PC-9 (cell line): ENCODE measurements around the gene NDST1. TPM values are rescaled to one million over a fixed set of nuclear protein-coding genes. Genes with fewer than 3 reads are reported as not detected.

Source experiments
- BruUV-seq: library from RNA; stranded (reverse); fragments of 400-500 nt; replicated peaks from 2 replicates; lab custom pipeline; 2021; lab: Mats Ljungman, UMichigan
- CTCF ChIA-PET: fragments of 300-600 bp; sonication (Branson Sonifier 250); formaldehyde crosslinking; loops from one replicate; lab custom pipeline; 2022; ENCODE audit warnings: antibody characterized with exemption; lab: Charles Lee
- POLR2A ChIA-PET: fragments of 300-600 bp; sonication (Branson Sonifier 250); formaldehyde crosslinking; loops from one replicate; lab custom pipeline; 2022; ENCODE audit warnings: antibody characterized with exemption; ENCODE audit not compliant: unreplicated experiment; lab: Charles Lee
- DNase-seq, 2 experiments: peaks; one replicate each; pipeline versions ENCODE4 v3.0.0 to v3.0.0-alpha.2; 2015 to 2022; ENCODE audit warnings: mixed read lengths in 1 of 2
- H2AFZ ChIP-seq: fragments of 200-600 bp; sonication (generic); 2 replicates; pipeline ENCODE4 v1.8.1; 2017; ENCODE audit warnings: antibody characterized with exemption
- H3F3A ChIP-seq: fragments of 200-600 bp; sonication (generic); 2 replicates; pipeline ENCODE4 v1.8.1; 2017; ENCODE audit warnings: antibody characterized with exemption, mild to moderate bottlenecking, low read depth; ENCODE audit not compliant: insufficient read depth
- H3K27ac ChIP-seq: fragments of 200-600 bp; sonication (generic); 2 replicates; pipeline ENCODE4 v1.6.1; 2016; ENCODE audit warnings: mixed run types
- H3K27me3 ChIP-seq: fragments of 200-600 bp; sonication (generic); 2 replicates; pipeline ENCODE4 v1.6.1; 2016; ENCODE audit warnings: low read depth, mixed run types; ENCODE audit not compliant: insufficient read depth
- H3K36me3 ChIP-seq: fragments of 200-600 bp; sonication (generic); 2 replicates; pipeline ENCODE4 v1.6.1; 2016; ENCODE audit warnings: low read depth, mixed run types
- H3K4me1 ChIP-seq: fragments of 200-600 bp; sonication (generic); replicated peaks from 2 replicates; pipeline ENCODE4 v1.6.1; 2016; ENCODE audit warnings: mixed run types; ENCODE audit not compliant: insufficient read depth
- H3K4me2 ChIP-seq: fragments of 200-600 bp; sonication (generic); 2 replicates; pipeline ENCODE4 v1.6.1; 2017; ENCODE audit warnings: mixed run types
- H3K4me3 ChIP-seq: fragments of 200-600 bp; sonication (generic); 2 replicates; pipeline ENCODE4 v1.6.1; 2016; ENCODE audit warnings: mixed run types
- H3K79me2 ChIP-seq: fragments of 200-600 bp; sonication (generic); 2 replicates; pipeline ENCODE4 v1.6.1; 2017; ENCODE audit warnings: low read depth, mixed run types
- H3K9me2 ChIP-seq: fragments of 200-600 bp; sonication (generic); 2 replicates; pipeline ENCODE4 v1.8.1; 2017; ENCODE audit warnings: mild to moderate bottlenecking; ENCODE audit not compliant: insufficient read depth
- H3K9me3 ChIP-seq: fragments of 200-600 bp; sonication (generic); 2 replicates; pipeline ENCODE4 v1.8.1; 2016; ENCODE audit warnings: low read depth; ENCODE audit not compliant: insufficient read depth
- H4K20me1 ChIP-seq: fragments of 200-600 bp; sonication (generic); 2 replicates; pipeline ENCODE4 v1.8.1; 2017; ENCODE audit not compliant: insufficient read depth
- EZH2 ChIP-seq: fragments of 200-600 bp; sonication (generic); IDR thresholded peaks from 2 replicates; pipeline ENCODE4 v1.8.0; 2017; ENCODE audit warnings: antibody characterized with exemption, low read depth
- intact Hi-C: fragments of 100-400 bp; cut with micrococcal nuclease; formaldehyde crosslinking; loops from one replicate; pipeline ENCODE4 v1.10.0; 2022; ENCODE audit not compliant: unreplicated experiment
- total RNA-seq: library from RNA; stranded (reverse); gene quantifications from 2 replicates; pipeline ENCODE4 v1.2.3, GENCODE V29; 2021
- TF ChIP-seq, protein P1 (sequence below): fragments of 200-600 bp; sonication (generic); conservative IDR thresholded peaks from 2 replicates; pipeline ENCODE4 v1.6.1; 2017; ENCODE audit warnings: mixed run types, antibody characterized with exemption, mild to moderate bottlenecking, moderate library complexity

NDST1 gene
- total RNA-seq, 1 experiment from 2014 or later: 94.3 TPM

GRCh38 chr5:150505816-150506215, 2.1 kb upstream of the NDST1 start:
- DNase-seq: no peak
- Histone ChIP-seq H2AFZ (no peak overlapping the region), H3K4me3 (no peak overlapping the region), H3K4me2 (no peak overlapping the region), H3K36me3 (no peaks in the 10 kb centered on the region), H3K27ac (no peak overlapping the region), H3K27me3 (no peaks in the 10 kb centered on the region), H3K4me1 (peaks cover 9% of the 10 kb centered on the region; the same call in 1 of the 2 replicates), H3F3A (no peaks in the 10 kb centered on the region; the same call in 1 of the 2 replicates), H4K20me1 (peaks cover 85% of the 10 kb centered on the region), H3K9me3 (no peaks in the 10 kb centered on the region), H3K79me2 (peaks cover 85% of the 10 kb centered on the region), H3K9me2 (no peaks in the 10 kb centered on the region)
- TF ChIP-seq, protein P1, sequence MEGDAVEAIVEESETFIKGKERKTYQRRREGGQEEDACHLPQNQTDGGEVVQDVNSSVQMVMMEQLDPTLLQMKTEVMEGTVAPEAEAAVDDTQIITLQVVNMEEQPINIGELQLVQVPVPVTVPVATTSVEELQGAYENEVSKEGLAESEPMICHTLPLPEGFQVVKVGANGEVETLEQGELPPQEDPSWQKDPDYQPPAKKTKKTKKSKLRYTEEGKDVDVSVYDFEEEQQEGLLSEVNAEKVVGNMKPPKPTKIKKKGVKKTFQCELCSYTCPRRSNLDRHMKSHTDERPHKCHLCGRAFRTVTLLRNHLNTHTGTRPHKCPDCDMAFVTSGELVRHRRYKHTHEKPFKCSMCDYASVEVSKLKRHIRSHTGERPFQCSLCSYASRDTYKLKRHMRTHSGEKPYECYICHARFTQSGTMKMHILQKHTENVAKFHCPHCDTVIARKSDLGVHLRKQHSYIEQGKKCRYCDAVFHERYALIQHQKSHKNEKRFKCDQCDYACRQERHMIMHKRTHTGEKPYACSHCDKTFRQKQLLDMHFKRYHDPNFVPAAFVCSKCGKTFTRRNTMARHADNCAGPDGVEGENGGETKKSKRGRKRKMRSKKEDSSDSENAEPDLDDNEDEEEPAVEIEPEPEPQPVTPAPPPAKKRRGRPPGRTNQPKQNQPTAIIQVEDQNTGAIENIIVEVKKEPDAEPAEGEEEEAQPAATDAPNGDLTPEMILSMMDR: no peak
- no peak for TF ChIP-seq EZH2
- CTCF ChIA-PET: no interaction called here
- intact Hi-C loops: no loop called here
- no TSS peak for BruUV-seq
- POLR2A ChIA-PET: interaction anchor here (0.7 kb wide), 1 partner anchor 845 kb away, joined by 3 read pairs; no protein-coding TSS in a partner anchor

DNA sequence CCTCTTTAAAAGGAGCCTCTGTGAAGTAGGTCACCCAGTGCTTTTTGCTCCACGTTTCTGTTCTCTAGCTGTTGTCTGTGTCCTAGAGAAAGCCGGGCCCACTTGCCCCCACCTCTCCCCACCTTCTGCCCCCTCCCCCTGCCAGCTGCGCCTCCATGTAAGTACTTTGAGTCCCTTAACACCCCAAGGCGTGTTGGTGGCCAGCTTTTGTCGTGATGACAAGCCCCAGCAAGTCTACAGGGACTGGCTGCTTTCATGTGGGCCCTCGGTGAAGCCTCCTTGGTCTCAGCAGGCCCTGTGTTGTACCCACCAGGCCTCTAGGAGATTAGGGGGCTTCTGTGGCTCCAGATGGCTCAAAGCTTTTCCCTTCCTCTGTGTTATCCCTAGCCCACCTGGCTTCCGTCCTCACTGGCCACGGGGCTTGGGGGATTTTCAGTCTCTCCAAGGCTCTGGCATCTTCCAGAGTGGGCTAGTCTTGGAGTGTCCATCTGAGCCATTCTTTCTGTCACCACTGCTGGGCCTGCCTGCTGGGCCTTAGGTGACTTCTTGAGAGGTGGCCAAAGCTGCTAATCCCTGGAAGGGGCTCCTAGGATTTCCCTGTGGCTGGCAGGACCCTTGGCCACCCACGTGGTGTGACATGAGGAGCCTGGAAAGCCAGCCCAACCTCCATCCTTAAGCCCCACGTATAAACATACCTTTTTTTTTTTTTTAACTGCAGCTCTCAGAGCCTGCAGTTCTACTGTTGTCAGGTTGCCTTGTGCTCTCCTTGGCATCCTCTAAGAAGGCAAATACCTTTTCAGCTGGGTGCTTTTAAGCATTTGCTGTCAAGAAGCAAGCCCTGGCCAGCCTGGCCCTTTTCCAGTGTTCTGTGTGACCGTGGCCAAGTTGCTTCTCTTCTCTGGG, 1.1 kb upstream of the NDST1 start:
- Histone ChIP-seq H3K4me3 (no peak overlapping the region), H3F3A (peaks cover 7% of the 10 kb centered on the region; the same call in 1 of the 2 replicates), H3K79me2 (peaks cover 83% of the 10 kb centered on the region), H3K27me3 (no peaks in the 10 kb centered on the region), H3K36me3 (no peaks in the 10 kb centered on the region), H3K27ac (no peak overlapping the region), H3K4me2 (no peak overlapping the region), H3K9me2 (no peaks in the 10 kb centered on the region), H2AFZ (no peak overlapping the region), H3K9me3 (no peaks in the 10 kb centered on the region), H4K20me1 (peaks cover 85% of the 10 kb centered on the region), H3K4me1 (peaks cover 19% of the 10 kb centered on the region)
- intact Hi-C loops: no loop called here
- BruUV-seq: no TSS peak
- ChIA-PET POLR2A (interaction anchor here (0.6 kb wide), 1 partner anchor 64 kb away, joined by 3 read pairs; no protein-coding TSS in a partner anchor), CTCF (no interaction called here)
- no peak for DNase-seq
- TF ChIP-seq, protein P1: no peak
- no peak for TF ChIP-seq EZH2

GRCh38 chr5:150508277-150508640, 328 bp downstream of the NDST1 start:
- Histone ChIP-seq H2AFZ (no peak overlapping the region), H3K27ac (no peak overlapping the region), H3K9me2 (no peaks in the 10 kb centered on the region), H3K9me3 (no peaks in the 10 kb centered on the region), H3F3A (peaks cover 7% of the 10 kb centered on the region; the same call in 1 of the 2 replicates), H3K4me1 (peaks cover 23% of the 10 kb centered on the region), H4K20me1 (peaks cover 93% of the 10 kb centered on the region), H3K4me3 (no peak overlapping the region), H3K4me2 (no peak overlapping the region), H3K27me3 (no peaks in the 10 kb centered on the region), H3K36me3 (no peaks in the 10 kb centered on the region), H3K79me2 (peaks cover 81% of the 10 kb centered on the region)
- no TSS peak for BruUV-seq
- DNase-seq: no peak
- TF ChIP-seq, protein P1: no peak
- TF ChIP-seq EZH2: no peak
- ChIA-PET POLR2A (no interaction called here), CTCF (no interaction called here)
- intact Hi-C loops: no loop called here
